Renal cortical epithelial cell (primary cell): ENCODE results near the gene NUDT15. TPM values are rescaled to one million over a fixed set of nuclear protein-coding genes. Genes with fewer than 3 reads are reported as not detected.

Experiments used
- total RNA-seq: library from RNA; depleted of rRNA; stranded (reverse); fragments of >200 nt; gene quantifications from 2 replicates; pipeline ENCODE4 v1.2.3, GENCODE V29; 2014

Gene NUDT15
- total RNA-seq, 1 donor from 2014 or later: 17.1 TPM

Other genes starting within 250 kb of the NUDT15 start
- 53.5 and 86.1 TPM in 2 replicates for gene SUCLA2, start 36.5 kb upstream of the NUDT15 start, total RNA-seq
- gene MED4, start 57.4 kb downstream of the NUDT15 start, total RNA-seq: 25.7 and 46.6 TPM in 2 replicates
- 310 and 1,405 TPM in 2 replicates for gene ITM2B, start 195.5 kb downstream of the NUDT15 start, total RNA-seq